HG03064 (cell line): ENCODE measurements around the gene HLCS.
"Not testable (repeated sequence)": the region's sequence is repeated elsewhere in the genome, so short reads cannot be mapped to it uniquely, and the experiment has no call there.

ENCODE experiments used
- ATAC-seq: cut with Tn5 transposase; IDR thresholded peaks from one replicate; pipeline ENCODE4 v1.9.1; 2021; ENCODE audit warnings: low read depth; ENCODE audit not compliant: unreplicated experiment

Gene HLCS

DNA sequence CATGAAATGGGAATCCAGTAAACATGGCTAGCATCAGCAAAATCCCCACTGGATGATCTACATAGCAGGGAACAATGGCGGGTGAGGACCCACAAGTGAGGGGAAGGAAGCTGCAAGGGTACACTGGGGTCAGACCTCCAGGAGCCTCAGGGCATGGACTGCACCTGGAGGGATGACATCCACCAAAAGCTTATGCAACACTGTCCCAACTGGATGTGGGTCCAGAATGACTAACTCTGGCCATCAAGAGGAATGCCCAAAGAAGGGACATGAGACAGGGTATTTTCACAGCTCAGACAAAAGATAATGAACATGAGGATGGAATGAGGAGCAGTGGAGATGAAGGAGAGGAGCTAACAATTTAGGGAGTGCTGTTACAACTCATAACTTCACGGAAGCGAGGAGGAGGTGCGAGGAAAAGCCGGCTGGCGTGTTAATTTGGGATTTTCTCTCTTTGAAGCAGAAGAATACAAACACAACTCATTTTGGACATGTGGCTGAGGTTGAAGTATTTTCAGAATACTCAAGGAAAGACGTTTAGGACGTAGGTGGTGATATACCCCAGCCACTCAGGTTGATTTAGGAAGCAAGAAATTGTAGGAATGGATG lies 5.7 kb downstream of the HLCS start:
- no peak for ATAC-seq

GRCh38 chr21:36959020-36959835 lies 7.2 kb downstream of the HLCS start:
- ATAC-seq, result no peak

DNA sequence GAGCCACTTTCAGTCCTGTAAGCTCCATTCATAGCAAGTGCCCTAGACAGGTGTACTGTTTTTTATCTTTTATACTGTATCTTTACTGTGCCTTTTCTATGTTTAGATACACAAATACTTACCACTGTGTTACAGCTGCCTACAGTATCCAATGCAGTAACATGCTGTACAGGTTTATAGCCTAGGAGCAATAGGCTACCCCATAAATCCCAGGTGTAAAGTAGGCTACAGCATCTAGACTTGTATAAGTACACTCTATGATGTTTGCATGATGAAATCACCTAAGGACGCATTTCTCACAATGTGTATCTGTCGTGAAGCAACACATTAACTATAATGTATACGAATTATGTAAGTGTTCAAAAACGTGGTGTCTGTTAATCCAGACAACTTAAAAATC lies 10.7 kb downstream of the HLCS start:
- ATAC-seq, result no peak

GRCh38 chr21:36952331-36952730 lies 14.1 kb downstream of the HLCS start:
- not testable (repeated sequence) for ATAC-seq

DNA sequence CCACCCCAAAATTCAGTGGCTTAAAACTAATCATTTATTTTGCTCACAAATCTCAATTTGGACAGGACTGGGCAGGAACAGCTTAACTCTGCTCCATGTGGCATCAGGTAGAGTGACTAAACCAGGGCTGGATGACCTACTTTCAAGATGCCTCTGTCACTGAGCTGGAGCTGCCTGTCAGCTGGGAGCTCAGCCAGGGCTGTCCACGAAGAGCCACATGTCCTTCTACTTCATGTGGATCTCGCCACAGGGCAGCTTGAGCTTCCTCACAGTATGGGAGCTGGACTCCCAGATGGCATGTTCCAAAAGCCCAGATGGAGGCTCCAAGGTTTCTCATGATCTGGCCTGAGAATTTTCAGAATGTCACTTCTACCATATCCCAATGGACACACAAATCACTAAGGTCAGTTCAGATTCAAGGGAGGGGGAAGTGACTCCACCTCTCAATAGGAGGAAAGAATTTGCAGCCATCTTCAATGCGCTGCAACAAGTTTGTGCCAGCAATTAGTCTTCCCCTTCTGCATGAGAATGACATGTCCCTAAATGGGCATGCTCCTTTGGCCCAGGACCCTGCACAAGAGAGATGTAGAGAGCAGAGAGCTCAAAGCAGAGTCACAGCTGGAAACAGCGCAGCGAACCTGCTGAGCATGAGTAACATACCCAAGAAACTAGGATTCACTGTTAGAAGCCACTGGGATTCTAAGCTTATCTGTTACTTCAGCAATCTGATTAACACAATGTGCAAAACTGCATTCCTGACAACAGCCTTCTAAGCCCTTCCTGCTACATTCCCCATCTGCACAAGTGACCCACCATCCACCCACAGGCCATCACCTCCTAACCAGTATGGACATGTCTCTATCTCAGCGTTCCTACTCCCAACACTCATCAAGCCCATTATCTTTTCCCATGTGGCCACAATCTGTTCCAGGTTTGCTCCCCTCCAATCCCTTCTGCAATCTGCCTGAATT lies 17.0 kb downstream of the HLCS start:
- no peak for ATAC-seq

DNA sequence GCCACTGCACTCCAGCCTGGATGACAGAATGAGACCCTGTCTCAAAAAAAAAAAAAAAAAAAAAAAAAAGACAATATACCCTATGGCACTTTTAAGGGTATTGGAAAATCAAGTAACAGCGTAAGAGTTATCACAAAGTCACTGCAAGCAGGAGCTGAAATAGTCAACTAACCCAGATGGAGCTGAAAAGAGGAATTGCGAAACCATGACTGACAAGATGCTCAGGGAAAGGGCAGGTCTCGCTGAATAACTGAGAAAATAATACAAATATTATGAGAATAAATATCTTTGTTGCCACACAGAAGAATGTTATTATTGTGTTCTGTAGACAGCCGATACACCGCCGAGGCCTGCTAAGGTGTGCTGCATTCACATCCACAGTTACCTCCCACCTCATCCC lies 17.8 kb downstream of the HLCS start:
- ATAC-seq, result no peak

DNA sequence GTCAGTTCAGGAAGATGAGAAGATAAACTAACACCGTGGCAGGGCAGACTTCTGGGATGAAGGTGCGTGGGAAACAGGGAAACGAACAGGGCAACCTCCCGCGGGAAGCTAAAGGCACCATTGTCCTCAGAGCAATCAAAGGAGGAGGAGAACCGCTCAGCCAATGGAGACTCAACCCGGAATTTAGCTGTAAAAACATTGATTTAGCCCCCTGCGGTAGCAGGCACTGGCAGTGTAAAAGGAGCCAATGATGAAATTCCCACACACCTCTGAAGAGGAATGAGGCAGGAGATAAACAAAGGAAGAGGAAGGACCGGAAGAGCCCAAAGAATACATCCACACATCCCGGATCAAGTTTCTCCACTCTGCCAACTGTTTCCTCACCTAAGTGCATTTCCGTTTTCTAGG lies 19.5 kb downstream of the HLCS start:
- ATAC-seq, result no peak

DNA sequence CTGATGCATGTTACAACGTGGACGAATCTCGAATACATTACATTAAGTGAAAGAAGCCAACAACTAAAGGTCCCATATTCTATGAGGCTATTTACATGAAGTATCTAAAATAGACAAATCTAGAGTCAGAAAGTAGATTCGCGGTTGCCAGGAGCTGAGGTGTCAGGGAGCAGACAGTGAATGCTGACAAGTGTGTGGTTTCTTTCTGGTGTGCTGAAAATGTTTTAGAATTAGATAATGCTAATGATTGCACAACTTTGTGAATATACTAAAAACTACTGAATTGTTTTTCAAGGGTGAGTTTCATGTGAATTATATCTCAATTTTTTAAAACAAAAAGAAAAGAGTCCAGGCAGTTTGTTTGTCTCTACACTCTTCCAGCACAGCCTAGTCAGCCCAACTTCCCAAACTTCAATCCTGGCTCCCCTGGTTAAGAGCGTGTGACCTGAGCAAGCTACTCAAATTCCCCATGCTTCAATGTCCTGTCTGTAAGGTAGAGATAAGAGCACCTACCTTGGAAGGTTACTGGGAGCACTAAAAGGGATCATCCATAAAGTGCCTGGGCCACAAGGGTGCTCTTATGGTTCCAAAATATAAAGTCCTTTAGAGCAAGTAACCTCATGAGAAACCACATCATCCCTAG lies 20.9 kb downstream of the HLCS start:
- ATAC-seq, result no peak

- no peak for ATAC-seq
Measured at GRCh38 chr21:36936361-36937135, 29.9 kb downstream of the HLCS start.

DNA sequence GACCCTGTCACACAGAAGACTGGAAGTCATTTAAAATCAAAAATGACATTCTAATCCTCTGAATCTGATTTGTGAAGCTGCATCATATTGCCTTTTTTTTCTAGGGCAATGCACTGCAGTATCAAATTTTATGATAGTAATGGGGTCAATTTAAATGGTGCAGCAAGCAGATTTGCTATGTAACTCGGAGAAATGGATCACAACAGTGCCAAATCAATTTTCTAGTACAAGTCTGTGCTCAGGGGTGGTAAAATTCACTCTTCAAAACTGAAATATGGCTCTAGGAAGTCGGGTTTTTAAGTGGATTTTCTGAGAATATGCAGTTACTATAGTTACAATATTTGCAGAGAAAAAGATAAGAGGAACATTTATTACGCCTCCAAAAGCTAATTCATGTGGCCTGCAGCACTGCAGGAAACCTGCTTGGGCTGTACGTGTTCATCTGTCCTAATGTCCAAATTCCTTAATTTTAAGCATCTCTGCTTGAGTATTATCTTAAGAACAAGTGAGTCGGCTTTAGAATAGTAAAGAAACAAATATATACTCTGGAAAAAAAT lies 31.5 kb downstream of the HLCS start:
- ATAC-seq, result no peak

DNA sequence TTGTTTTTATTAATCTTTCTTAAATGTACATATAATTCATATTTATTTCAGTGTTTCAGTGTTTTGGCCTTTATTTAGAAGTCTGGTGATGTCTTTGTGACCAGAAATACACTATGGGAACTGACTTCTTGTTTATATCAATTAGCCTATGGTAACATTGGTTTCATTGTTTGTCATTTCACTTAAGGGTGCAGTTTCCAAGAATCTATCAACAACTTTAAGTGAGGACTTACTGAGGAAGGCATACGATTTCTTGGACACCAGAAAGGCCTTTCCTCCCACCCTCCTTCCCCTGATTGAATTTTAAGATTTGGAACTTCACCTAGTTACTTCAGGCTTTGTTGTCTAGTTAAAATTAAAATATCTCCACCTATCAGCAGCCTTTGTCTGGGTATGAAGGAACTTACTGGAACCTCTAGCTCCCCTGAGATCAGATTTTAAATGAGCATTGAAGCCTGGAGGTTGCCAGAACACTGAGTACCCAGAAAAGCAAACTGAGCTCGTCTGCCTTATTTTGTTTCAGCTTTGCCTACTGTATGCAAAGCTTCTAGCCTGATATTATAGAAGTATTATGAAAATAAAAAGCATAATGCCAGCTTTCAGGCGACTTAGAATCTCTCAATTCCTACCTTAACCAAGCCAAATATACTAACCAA lies 34.2 kb downstream of the HLCS start:
- no peak for ATAC-seq

GRCh38 chr21:36929622-36930021 lies 36.8 kb downstream of the HLCS start:
- ATAC-seq, result no peak

- no peak for ATAC-seq
Measured at GRCh38 chr21:36928960-36929359, 37.5 kb downstream of the HLCS start.

DNA sequence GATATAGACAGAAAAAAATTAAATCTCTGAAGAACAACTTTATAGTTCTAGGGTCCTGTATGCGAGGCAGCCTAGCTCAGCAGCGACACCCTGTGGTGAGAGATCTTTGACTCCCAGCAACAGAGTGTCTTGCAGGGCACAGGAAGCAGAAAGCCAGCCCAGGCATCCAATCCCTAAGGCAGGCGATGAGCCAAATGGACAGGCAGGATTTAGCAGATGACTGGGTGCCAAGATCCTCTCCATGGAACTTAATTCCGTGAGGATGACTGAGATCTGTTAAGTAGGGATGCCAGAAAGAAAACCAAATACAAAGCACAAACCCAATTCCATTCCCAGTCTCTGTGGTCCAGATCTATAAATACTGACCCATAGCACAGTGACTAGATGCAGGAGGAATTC lies 38.8 kb downstream of the HLCS start:
- ATAC-seq, result no peak

- no peak for ATAC-seq
Measured at GRCh38 chr21:36926989-36927718, 39.3 kb downstream of the HLCS start.

GRCh38 chr21:36923270-36923669 lies 43.2 kb downstream of the HLCS start:
- no peak for ATAC-seq

DNA sequence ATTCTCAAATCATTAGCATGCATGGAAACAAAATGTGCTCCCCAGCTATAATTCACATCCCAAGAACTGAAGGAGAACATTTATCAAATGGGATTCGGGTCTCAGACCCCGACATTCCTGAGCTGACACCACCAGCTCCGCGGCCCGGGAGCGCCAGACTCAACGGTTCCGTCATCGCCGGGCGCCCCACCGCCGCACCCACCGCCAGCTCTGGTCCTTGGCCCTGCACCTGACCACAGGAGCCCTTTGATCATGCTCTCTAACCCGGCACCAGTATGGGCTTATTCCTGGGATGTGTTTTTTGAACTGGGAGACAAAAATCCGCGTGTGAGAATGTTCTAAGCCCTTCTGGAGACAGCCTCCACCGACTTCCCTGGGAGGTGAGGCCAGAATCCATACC lies 43.6 kb downstream of the HLCS start:
- ATAC-seq, result no peak

GRCh38 chr21:36918291-36918690 lies 48.2 kb downstream of the HLCS start:
- no peak for ATAC-seq
